22Rv1 (cell line): ENCODE data around the gene COL10A1.

ENCODE experiments used
- CTCF ChIP-seq: fragments of 450-650 bp; IDR thresholded peaks from 2 replicates; pipeline ENCODE4 v1.5.1; 2017; ENCODE audit warnings: mild to moderate bottlenecking
- ZFX ChIP-seq: fragments of 450-650 bp; IDR thresholded peaks from 2 replicates; pipeline ENCODE4 v1.6.1; 2017; ENCODE audit warnings: antibody characterized with exemption, borderline replicate concordance

DNA sequence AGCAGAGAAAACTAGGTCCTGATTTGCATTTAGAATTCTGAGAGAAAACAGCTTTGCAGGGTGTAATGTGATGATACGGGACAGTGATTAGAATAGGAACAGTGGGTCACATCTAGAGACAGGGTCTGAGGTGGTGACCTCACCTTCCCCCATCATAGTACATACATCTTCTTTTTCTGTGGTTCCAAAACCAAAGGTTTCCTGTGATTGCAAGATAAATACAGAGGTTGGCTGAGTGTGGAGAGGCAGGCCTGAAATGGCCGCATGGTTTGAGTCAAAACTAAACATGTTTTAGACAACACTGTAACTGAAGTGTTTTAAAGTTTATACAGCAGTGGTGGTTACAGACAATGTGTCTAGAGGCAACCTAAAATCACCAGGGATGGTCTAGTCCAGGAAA, 35.7 kb downstream of the COL10A1 start:
- TF ChIP-seq CTCF (no peak), ZFX (no peak)
